ENCODE measurements around the gene ADCY4. TPM values are rescaled to one million over a fixed set of nuclear protein-coding genes. Genes with fewer than 3 reads are reported as not detected.

The ADCY4 gene
- total and polyA plus RNA-seq, 2 of the 8 experiments (the other 6 are each of a cell fraction or from before 2014, with no cell fraction given): 0.27 to 0.35 TPM

DNA sequence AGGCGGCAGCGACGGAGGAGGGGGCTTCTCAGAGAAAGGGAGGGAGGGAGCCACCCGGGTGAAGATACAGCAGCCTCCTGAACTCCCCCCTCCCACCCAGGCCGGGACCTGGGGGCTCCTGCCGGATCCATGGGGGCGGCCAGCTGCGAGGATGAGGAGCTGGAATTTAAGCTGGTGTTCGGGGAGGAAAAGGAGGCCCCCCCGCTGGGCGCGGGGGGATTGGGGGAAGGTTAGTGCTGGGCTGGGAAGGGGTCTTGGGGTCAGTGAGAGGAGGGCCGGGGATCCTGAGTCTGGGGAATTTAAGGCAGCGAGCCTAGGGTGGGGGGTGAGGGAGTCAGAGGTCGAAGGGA, 33.3 kb upstream of the ADCY4 start:
- Histone ChIP-seq H3K79me2 (ENCODE audit: control insufficient read depth in 1 of 2, insufficient read depth in 2 of 2, low read length in 2 of 2) (no peaks in the 10 kb centered on the region), H3K56ac (replicated peaks; ENCODE audit: insufficient read length, low read depth, low read length) (peak overlapping the region; percentile 85), H3K18ac (ENCODE audit: extremely low read depth, low read length) (no peak overlapping the region; the same call in 1 of the 2 replicates), H2AFZ (ENCODE audit: low read length) (no peak overlapping the region), H2AK5ac (ENCODE audit: low read depth, low read length) (no peak overlapping the region), H3K9me3 (ENCODE audit: insufficient read depth in 2 of 2, low read depth in 1 of 2, low read length in 1 of 2) (no peaks in the 10 kb centered on the region), H3K9ac (replicated peaks in 1 of 4; ENCODE audit: extremely low read depth in 1 of 4, low read depth in 3 of 4, low read length in 3 of 4) (peak overlapping the region in 3 of 4 experiments; percentile 29 to 45 (median 43); a peak in 5 of 7 replicates), H3K23me2 (ENCODE audit: low read depth, low read length) (peaks cover 16% of the 10 kb centered on the region), H3K4me2 (ENCODE audit: insufficient read depth in 1 of 2, low read depth in 2 of 2, low read length in 2 of 2) (peak overlapping the region; percentile 76 to 82), H3K14ac (ENCODE audit: insufficient read length) (no peak overlapping the region), H2BK15ac (ENCODE audit: low read length) (no peak overlapping the region), H3K4ac (replicated peaks; ENCODE audit: insufficient read length, low read depth, low read length) (peak overlapping the region; percentile 73), H3K79me1 (ENCODE audit: low read depth, low read length) (no peaks in the 10 kb centered on the region; the same call in 1 of the 2 replicates), H3K4me1 (replicated peaks in 1 of 4; ENCODE audit: control insufficient read depth in 3 of 4, insufficient read depth in 4 of 4, low read length in 3 of 4) (peaks cover 0 to 10% (median 7%) of the 10 kb centered on the region in 4 experiments; a peak in 6 of 7 replicates), H3K4me3 (ENCODE audit: extremely low read depth in 1 of 4, insufficient read depth in 2 of 4, low read depth in 3 of 4, low read length in 4 of 4) (peak overlapping the region; percentile 73 to 100 (median 82)), H2BK20ac (ENCODE audit: low read length) (no peak overlapping the region), H2BK120ac (replicated peaks; ENCODE audit: low read depth, low read length) (no peak overlapping the region), H4K5ac (ENCODE audit: insufficient read length, low read depth, low read length) (peak overlapping the region; percentile 55), H3K23ac (ENCODE audit: insufficient read length) (no peak overlapping the region), H3K27ac (ENCODE audit: low read depth, low read length) (peak overlapping the region; percentile 10; the same call in 1 of the 2 replicates), H3K36me3 (ENCODE audit: control insufficient read depth in 2 of 4, insufficient read depth in 4 of 4, low read length in 3 of 4) (peaks cover 0 to 3% (median 3%) of the 10 kb centered on the region in 4 experiments; a peak in 5 of 8 replicates), H2BK5ac (ENCODE audit: low read depth, low read length) (peak overlapping the region; percentile 44; the same call in 1 of the 2 replicates), H4K91ac (replicated peaks; ENCODE audit: insufficient read length, low read length) (peak overlapping the region; percentile 79), H4K8ac (ENCODE audit: extremely low read depth, insufficient read depth, low read length) (peak overlapping the region; percentile 57), H3K27me3 (replicated peaks in 1 of 4; ENCODE audit: control insufficient read depth in 3 of 4, extremely low read depth in 1 of 4, insufficient read depth in 3 of 4, low read length in 3 of 4) (no peaks in the 10 kb centered on the region; a peak in 1 of 7 replicates), H2BK12ac (ENCODE audit: low read depth, low read length) (no peak overlapping the region), H4K20me1 (replicated peaks in 1 of 2; ENCODE audit: control insufficient read depth in 1 of 2, insufficient read depth in 2 of 2, low read length in 2 of 2) (peaks cover 0 to 2% of the 10 kb centered on the region in 2 experiments)
- whole genome bisulfite sequencing, 2 experiments (ENCODE audit: extremely low coverage in 1 of 2, insufficient coverage in 1 of 2, insufficient read length in 1 of 2, insufficient replicate concordance in 2 of 2, low coverage in 1 of 2, low lambda C conversion rate in 2 of 2, missing lambda C conversion rate in 1 of 2): 4% methylated on average over 7 of the region's 15 CpGs; no CpG with 5 or more reads in 1 of the 2 experiments
- peak in 1 of 2 experiments; percentile 78 for DNase-seq (ENCODE audit: low read depth in 1 of 2, low spot score in 2 of 2)
- FAIRE-seq: no peak
- ChIA-PET CTCF (ENCODE audit: partially characterized antibody) (interaction anchor here (0.6 to 16.4 kb wide), 9 partner anchors 9 to 59 kb away, joined by 3 to 207 read pairs (median 5); partner anchors contain the start of genes ADCY4, CBLN3, KHNYN and RIPK3), POLR2A (ENCODE audit: partially characterized antibody) (interaction anchor here (1.0 to 4.2 kb wide), 4 partner anchors 11 to 69 kb away, joined by 3 to 24 read pairs (median 4); no protein-coding TSS in a partner anchor)
- no peak for TF ChIP-seq EGR1 (IDR thresholded peaks at IDR 0.05; ENCODE audit: borderline replicate concordance, low read depth, low read length)
- TF ChIP-seq HDAC2 (IDR thresholded peaks at IDR 0.05; ENCODE audit: borderline replicate concordance in 1 of 2, low read depth in 2 of 2, low read length in 2 of 2): 0 out of 4 replicates have a peak, but pooled peaks of 1 of the 2 experiments have one; percentile 12
- TF ChIP-seq SAP30 (IDR thresholded peaks at IDR 0.05; ENCODE audit: insufficient read depth, insufficient replicate concordance, low read length): peak; percentile 88
- TF ChIP-seq MAX (IDR thresholded peaks at IDR 0.05): no peak
- no peak for TF ChIP-seq POLR2A (IDR thresholded peaks at IDR 0.05; ENCODE audit: control extremely low read depth in 1 of 2, low read depth in 2 of 2, low read length in 2 of 2)
- TF ChIP-seq PHF8 (conservative IDR thresholded peaks at IDR 0.05; ENCODE audit: low read depth, low read length): 0 out of 2 replicates have a peak, but pooled peaks have one; percentile 34
- peak; percentile 18 for TF ChIP-seq KDM4A (IDR thresholded peaks at IDR 0.05; ENCODE audit: low read depth, low read length, severe bottlenecking)
- no peak for TF ChIP-seq CHD2 (IDR thresholded peaks at IDR 0.05; ENCODE audit: low read length)
- no peak for TF ChIP-seq ATF2 (IDR thresholded peaks at IDR 0.05; ENCODE audit: low read length)
